Astrocyte (in vitro differentiated cells and primary cell): Measurements from ENCODE around the gene RGMB.

Experiments
- EZH2 ChIP-seq: IDR thresholded peaks from 2 replicates; pipeline ENCODE4 v1.6.1; 2012; ENCODE audit warnings: mild to moderate bottlenecking, low read length, inconsistent platforms; ENCODE audit not compliant: insufficient read depth
- TF ChIP-seq, protein P1 (sequence below): IDR thresholded peaks from 2 replicates; pipeline ENCODE4 v1.5.1; 2011; ENCODE audit warnings: low read depth, mild to moderate bottlenecking, inconsistent platforms, low read length, moderate library complexity; ENCODE audit not compliant: insufficient read depth

DNA sequence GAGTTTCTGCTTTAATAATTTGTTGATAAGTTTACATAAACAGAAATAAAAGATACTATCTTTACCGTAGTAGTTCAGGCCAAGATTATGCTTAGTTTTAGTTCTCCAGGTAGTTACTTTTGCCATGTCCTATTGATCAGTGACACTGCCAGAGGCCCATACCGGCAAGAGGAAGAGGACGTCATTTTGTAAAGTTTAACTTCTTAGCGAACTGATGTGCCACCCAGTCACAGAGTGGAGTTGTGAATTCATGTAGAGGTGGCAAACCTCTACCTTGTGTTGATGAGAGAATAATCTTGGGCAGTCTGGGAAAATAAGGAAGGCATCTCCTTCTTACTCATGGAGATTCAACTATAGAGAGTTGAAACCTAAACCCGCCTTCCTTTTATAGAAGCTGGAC, 21.8 kb downstream of the RGMB start:
- TF ChIP-seq, protein P1, sequence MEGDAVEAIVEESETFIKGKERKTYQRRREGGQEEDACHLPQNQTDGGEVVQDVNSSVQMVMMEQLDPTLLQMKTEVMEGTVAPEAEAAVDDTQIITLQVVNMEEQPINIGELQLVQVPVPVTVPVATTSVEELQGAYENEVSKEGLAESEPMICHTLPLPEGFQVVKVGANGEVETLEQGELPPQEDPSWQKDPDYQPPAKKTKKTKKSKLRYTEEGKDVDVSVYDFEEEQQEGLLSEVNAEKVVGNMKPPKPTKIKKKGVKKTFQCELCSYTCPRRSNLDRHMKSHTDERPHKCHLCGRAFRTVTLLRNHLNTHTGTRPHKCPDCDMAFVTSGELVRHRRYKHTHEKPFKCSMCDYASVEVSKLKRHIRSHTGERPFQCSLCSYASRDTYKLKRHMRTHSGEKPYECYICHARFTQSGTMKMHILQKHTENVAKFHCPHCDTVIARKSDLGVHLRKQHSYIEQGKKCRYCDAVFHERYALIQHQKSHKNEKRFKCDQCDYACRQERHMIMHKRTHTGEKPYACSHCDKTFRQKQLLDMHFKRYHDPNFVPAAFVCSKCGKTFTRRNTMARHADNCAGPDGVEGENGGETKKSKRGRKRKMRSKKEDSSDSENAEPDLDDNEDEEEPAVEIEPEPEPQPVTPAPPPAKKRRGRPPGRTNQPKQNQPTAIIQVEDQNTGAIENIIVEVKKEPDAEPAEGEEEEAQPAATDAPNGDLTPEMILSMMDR = no peak
- no peak for TF ChIP-seq EZH2
